T-helper 2 cell treated with Interferon-gamma antibody and Interleukin-4, amounts not matched to agents 5 μg/mL and 100 μg/mL, for 36 hours (primary cell): Measurements from ENCODE around the gene PDE6B.

ENCODE experiments used
- DNase-seq: peaks from one replicate; pipeline ENCODE4 v3.0.0; 2021; ENCODE audit warnings: low spot score
- H3K27ac Mint-ChIP-seq: one replicate; pipeline ENCODE4 v1.8.0; 2021; ENCODE audit warnings: mild to moderate bottlenecking, mixed read lengths
- H3K27me3 Mint-ChIP-seq: one replicate; pipeline ENCODE4 v1.8.0; 2021; ENCODE audit warnings: low read depth, mixed read lengths
- H3K36me3 Mint-ChIP-seq: one replicate; pipeline ENCODE4 v1.8.0; 2021; ENCODE audit warnings: low read depth, mixed read lengths
- H3K4me1 Mint-ChIP-seq: one replicate; pipeline ENCODE4 v1.8.0; 2021; ENCODE audit warnings: low read depth, mixed read lengths
- H3K4me3 Mint-ChIP-seq: one replicate; pipeline ENCODE4 v1.8.0; 2022; ENCODE audit warnings: mild to moderate bottlenecking, moderate library complexity, mixed read lengths
- H3K9me3 Mint-ChIP-seq: one replicate; pipeline ENCODE4 v1.8.0; 2021; ENCODE audit warnings: mixed read lengths

Gene PDE6B

DNA sequence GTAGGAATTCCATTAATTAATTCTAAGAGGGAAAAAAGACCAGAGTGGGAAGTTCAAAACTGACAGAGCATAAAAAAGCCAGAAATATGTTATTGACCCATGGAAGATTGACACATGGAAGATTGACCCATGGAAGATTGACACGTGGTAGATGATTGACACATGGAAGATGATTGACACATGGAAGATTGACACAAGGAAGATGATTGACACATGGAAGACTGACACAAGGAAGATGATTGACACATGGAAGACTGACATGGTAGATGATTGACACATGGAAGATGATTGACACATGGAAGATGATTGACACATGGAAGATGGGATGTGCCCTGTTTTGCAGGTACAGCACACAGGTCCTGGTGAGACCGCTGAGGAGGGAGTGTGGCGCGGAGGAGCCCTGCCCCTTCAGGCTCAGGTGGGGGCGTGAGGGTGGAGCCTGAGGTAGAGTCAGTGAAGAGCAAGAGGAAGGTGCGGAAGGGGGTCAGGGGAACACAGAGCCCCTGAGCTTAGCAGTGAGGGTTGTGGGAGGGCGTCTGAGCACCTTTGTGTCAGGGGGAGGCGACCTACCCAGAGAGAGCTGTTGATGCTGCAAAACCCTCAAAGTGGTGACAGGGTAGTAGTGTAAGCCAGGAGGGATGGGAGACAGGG lies 15.8 kb upstream of the PDE6B start:
- H3K4me3 Mint-ChIP-seq = no peak overlapping the region
- H3K36me3 Mint-ChIP-seq = no peaks in the 10 kb centered on the region
- H3K27me3 Mint-ChIP-seq = peaks cover 2% of the 10 kb centered on the region
- H3K4me1 Mint-ChIP-seq = no peaks in the 10 kb centered on the region
- H3K27ac Mint-ChIP-seq = no peak overlapping the region
- peaks cover 5% of the 10 kb centered on the region for H3K9me3 Mint-ChIP-seq
- no peak for DNase-seq

DNA sequence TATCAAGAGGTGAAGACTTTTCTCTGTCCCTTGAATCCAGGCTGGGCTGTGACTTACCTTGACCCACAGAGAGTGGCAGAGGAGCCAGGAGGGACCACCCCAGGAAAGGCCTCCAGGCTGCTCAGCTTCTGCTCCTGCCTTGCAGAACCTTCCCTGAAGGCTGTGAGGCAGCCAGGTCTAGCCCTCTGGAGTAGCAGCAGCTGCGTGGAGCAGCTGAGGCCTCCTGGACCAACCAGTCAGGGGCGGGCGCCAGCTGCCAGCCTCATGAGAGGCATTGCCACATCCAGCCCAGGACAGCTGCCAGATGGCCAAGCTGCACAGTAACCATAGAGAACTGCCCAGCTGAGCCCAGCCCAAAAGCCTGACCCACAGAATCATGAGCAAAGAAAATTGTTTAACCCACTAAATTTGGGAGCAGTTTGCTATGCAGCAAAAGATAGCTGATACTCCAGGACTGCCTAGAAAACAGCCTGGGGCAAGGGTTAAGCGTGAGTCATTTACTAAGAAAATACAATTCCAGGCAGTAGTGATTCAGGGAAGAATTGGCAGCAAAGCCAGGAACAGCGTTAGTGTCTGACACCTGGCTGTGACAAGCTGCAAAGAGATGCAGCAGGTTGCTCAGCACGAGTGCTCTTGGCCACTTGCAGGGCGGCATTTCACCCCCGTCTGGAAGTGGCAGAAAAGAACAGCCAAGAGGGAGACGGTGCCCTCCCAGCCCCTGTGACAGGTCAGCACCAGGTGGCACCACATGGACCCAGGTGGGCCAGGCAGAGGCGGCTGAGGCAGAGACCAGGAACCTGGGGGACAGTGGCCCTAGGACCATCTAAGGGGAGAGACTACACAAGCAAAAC lies 14.7 kb upstream of the PDE6B start:
- no peaks in the 10 kb centered on the region for H3K36me3 Mint-ChIP-seq
- no peak for DNase-seq
- no peaks in the 10 kb centered on the region for H3K4me1 Mint-ChIP-seq
- peaks cover 5% of the 10 kb centered on the region for H3K9me3 Mint-ChIP-seq
- no peak overlapping the region for H3K4me3 Mint-ChIP-seq
- no peak overlapping the region for H3K27ac Mint-ChIP-seq
- H3K27me3 Mint-ChIP-seq = peaks cover 3% of the 10 kb centered on the region

DNA sequence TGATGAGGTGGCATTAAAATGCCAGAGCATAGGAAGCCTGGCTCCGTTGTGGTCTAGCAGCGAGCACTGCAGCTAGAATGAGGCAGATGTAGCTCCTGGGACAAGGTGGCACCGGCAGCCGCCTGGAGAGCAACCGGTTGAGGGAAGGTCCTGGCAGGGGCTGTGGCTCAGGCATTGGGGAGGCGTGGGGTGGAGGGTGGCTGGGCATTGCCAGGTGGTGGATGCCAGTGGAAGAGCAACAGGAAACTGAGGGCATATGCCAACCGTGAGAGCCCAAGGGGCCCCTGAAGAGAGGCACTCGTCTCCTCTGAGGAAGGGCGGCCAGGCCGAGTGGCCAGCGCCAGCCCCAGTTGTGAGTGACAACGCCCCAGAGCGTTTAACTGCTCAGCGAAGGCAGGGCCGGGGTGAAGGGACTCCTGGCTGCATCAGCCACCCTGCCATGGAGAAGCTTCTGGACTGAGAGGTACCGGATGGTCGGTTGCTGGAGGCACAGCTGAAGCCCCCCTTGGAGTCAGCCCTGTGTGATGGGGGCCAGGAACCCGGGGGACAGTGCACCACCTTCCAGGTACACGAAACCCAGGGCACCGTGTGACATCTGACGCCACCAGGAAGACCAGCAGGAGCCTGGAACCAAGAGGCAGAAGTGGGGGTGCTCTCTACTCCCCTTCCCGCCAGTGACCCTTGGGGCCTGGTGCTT lies 13.2 kb upstream of the PDE6B start:
- no peak overlapping the region for H3K27ac Mint-ChIP-seq
- no peak for DNase-seq
- no peak overlapping the region for H3K4me3 Mint-ChIP-seq
- peaks cover 5% of the 10 kb centered on the region for H3K9me3 Mint-ChIP-seq
- peaks cover 3% of the 10 kb centered on the region for H3K27me3 Mint-ChIP-seq
- no peaks in the 10 kb centered on the region for H3K4me1 Mint-ChIP-seq
- H3K36me3 Mint-ChIP-seq = no peaks in the 10 kb centered on the region

DNA sequence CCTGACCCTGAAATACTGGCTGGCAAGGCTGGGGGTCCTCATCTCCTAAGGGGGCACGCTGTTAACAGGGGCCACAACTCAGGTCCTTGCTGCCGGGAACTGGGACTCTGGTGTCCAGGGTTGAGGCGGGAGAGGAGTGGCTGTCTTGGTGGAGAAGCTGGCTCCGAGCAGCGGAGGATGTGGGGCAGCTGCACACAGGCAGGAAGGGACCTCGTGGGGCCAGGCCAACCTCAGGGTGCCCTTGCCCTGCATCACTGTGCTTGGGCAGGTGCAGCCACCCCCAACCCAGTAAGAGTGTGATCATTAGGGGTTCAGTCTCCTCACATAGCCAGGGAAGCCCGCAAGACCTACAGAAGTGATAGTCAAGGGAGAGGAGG lies 12.6 kb upstream of the PDE6B start:
- Mint-ChIP-seq H3K36me3 (no peaks in the 10 kb centered on the region), H3K4me3 (no peak overlapping the region), H3K27ac (no peak overlapping the region), H3K27me3 (peaks cover 3% of the 10 kb centered on the region), H3K9me3 (peaks cover 5% of the 10 kb centered on the region), H3K4me1 (no peaks in the 10 kb centered on the region)
- no peak for DNase-seq

DNA sequence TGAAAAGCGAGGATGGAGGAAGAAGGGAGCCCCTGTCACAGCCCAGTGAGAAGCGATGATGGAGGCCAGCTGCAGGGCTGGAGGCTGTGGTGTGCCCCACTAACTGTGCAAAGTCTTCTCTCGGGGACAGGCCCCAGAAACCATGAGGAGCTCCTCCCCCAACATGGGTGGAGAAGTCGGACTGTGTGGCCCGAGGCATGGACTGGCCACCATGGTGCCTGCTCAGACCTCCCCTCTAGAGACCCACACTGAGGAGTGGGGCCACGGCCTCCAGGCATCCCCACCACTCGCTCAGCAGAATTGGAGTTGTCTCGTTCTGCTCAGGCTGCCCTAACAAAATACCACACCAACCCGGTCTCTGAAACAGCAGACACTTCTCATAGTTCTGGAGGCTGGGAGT lies 12.2 kb upstream of the PDE6B start:
- H3K27me3 Mint-ChIP-seq = peaks cover 3% of the 10 kb centered on the region
- H3K36me3 Mint-ChIP-seq = no peaks in the 10 kb centered on the region
- H3K27ac Mint-ChIP-seq = no peak overlapping the region
- H3K4me1 Mint-ChIP-seq = no peaks in the 10 kb centered on the region
- DNase-seq = no peak
- H3K4me3 Mint-ChIP-seq = no peak overlapping the region
- H3K9me3 Mint-ChIP-seq = peaks cover 5% of the 10 kb centered on the region

DNA sequence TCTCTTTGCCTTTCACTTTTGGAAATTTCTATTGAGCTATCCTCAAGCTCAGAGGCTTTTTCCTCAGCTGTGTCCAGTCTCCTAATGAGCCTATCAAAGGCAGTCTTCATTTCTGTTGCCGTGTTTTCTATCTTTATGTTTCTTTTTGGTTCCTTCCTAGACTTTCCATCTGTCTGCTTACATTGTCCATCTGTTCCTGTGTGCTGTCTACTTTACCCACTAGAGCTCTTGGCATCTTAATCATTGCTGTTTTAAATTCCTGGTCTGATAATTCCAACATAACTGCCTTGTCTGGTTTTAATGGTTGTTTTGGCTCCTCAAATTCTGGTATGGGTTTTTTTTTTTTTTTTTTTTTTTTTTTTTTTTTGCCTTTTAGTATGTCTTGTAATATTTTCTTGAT lies 9.3 kb upstream of the PDE6B start:
- Mint-ChIP-seq H3K27ac (no peak overlapping the region), H3K9me3 (no peaks in the 10 kb centered on the region), H3K27me3 (peaks cover 3% of the 10 kb centered on the region), H3K36me3 (no peaks in the 10 kb centered on the region), H3K4me3 (no peak overlapping the region), H3K4me1 (no peaks in the 10 kb centered on the region)
- no peak for DNase-seq

DNA sequence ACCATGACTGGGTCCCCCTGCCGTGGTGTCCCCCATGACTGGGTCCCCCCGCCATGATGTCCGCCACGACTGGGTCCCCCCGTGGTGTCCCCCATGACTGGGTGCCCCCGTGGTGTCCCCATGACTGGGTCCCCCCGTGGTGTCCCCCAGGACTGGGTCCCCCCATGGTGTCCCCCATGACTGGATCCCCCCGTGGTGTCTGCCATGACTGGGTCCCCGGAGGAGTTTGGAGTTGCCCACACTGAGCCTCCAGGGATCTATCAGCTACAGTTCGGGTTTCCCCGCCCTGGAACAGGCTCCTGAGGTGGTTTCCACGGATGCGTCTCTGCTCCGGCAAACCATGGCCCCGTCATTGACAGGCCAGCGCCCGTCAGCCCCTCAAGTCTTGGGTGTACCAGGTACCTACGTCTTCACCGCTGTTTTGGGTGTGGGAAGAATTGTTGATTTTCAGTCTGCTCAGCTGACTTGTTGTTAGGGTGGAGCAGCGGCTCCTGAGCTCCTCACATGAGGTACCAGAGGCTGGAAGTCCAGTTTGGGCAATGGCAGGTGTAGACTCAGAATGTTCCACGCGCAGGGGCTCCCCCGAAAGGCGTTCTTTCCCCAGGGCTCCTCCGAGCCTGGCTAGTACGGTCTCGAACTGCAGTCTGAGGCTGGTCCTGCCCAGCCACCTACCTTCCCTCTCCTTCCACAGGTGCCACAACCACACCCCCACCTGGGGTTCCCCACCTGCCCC lies 8.3 kb upstream of the PDE6B start:
- no peak overlapping the region for H3K27ac Mint-ChIP-seq
- H3K36me3 Mint-ChIP-seq = no peaks in the 10 kb centered on the region
- DNase-seq = no peak
- H3K9me3 Mint-ChIP-seq = no peaks in the 10 kb centered on the region
- no peaks in the 10 kb centered on the region for H3K4me1 Mint-ChIP-seq
- no peak overlapping the region for H3K4me3 Mint-ChIP-seq
- H3K27me3 Mint-ChIP-seq = peaks cover 3% of the 10 kb centered on the region

DNA sequence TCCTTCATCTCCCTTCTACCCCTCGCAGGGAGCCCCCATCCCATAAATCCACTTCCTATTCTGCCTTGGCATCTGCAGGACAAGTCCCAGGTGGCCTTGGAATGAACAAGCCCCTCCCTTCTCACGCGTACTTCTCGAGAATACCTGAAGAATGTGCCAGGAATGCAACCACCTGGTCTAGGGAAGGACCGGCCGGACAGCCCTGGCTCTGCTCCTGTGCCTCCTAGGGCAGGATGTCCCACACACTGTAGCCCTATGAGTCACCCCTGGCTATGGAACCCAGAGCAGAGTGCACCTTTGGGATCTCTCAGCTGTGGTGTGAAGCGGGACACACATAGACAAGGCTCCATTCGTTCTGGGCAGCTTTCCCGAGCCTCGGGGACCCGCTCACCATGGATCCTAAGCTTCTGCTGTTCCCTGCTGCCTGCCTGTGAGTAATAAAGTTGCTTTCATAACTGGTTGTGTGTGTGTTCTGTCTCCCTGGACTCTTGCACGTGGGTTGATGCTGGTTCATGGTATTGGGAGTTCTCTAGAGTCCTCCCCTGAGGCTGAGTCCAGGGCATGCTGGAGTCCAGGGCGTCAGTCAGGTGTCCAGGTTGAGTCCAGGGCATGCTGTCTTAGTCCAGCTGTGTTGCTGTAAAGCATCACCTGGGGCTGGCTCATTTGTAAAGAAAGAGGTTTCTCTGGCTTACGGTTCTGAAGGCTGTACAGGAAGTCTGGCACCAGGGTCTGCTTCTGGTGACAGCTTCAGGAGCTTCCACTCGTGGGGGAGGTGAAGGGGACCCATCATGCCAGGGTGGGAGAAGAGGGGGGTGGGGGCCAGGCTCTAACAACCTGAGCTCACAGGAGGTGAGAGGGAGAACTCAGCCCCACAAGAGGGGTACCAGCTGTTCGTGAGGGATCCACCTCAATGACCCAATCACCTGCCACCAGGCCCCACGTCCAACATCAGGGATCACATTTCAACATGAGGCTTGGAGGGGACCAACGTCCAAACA lies 7.4 kb upstream of the PDE6B start:
- no peaks in the 10 kb centered on the region for H3K36me3 Mint-ChIP-seq
- H3K9me3 Mint-ChIP-seq = no peaks in the 10 kb centered on the region
- DNase-seq = no peak
- no peaks in the 10 kb centered on the region for H3K4me1 Mint-ChIP-seq
- H3K4me3 Mint-ChIP-seq = no peak overlapping the region
- peaks cover 3% of the 10 kb centered on the region for H3K27me3 Mint-ChIP-seq
- no peak overlapping the region for H3K27ac Mint-ChIP-seq

DNA sequence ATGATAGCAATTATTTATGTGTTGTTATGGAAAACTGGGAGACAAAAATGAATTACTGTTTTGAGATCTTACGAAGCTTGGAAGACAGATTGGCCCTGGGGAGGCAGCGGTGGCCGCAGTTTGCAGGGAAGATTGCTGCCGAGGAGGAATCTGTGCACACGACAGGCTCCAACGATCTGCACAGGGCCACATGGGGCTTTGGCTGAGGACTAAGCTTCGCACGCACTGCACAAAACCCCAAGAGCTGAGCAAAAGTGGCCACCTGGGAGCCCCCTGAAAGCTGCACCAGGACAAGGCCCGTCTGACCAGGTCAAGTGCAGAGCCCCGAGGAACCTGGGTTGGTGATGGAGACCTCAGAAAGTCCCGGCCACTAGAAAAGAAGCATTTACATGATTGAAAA lies 5.2 kb upstream of the PDE6B start:
- Mint-ChIP-seq H3K27me3 (no peaks in the 10 kb centered on the region), H3K4me3 (no peak overlapping the region), H3K4me1 (no peaks in the 10 kb centered on the region), H3K36me3 (no peaks in the 10 kb centered on the region), H3K9me3 (no peaks in the 10 kb centered on the region), H3K27ac (no peak overlapping the region)
- no peak for DNase-seq

DNA sequence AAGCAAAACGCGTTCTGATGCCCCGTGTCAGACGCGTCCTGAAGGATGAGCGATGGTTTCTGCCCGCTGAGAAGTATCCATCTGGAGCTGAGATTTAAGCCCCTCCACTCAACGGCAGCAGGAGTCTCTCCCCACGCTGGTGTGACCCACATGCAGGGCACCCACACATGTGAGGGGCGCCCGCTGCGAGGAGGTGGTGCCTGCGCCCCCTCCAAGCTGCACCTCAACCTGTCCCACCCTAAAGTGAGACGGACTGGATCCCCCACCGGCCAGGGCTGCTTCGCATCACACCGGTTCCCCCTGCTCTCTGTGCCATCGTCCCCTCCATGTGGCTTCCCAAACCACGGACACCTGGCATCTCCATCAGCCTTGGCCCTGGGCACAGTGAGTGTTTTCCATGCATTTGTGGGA lies 4.5 kb upstream of the PDE6B start:
- H3K27ac Mint-ChIP-seq = no peak overlapping the region
- no peaks in the 10 kb centered on the region for H3K9me3 Mint-ChIP-seq
- DNase-seq = no peak
- H3K4me3 Mint-ChIP-seq = no peak overlapping the region
- H3K27me3 Mint-ChIP-seq = no peaks in the 10 kb centered on the region
- H3K36me3 Mint-ChIP-seq = no peaks in the 10 kb centered on the region
- H3K4me1 Mint-ChIP-seq = no peaks in the 10 kb centered on the region

DNA sequence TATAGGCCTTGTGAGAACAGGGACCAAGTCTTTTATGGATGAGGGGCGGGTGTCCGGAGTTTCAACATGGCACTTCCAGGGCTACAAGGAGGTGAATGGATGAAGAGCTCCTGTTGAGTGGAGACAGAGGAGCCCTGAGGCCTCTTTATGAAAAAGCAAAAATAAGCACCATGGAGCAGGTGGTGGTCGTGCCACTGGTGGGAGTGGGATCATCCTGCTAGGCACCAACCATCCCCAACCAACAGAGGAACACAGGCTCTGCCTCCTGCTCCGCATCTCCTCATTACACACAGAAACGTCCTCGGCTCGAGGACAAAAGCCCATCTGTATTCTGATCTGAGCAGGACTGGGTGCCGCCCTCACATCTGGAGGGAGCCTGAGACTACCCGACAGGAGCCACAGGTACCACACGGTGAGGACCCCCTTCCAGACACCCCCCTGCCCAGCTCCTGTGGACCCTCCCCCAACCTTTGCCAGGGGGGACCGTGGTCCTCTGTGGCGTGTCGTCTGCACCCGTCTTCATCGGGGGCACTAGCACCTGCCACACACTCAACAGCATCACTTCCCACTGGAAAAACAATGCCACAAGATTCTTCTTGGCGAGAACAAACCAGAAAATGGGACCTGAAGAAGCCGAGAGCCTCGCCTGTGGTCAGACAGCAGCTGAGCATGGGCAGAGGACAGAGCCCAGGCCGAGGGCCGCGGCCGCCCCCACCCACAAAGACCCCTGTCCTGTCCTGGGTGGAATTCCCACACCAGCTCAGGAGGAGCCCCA lies 3.9 kb upstream of the PDE6B start:
- Mint-ChIP-seq H3K27me3 (no peaks in the 10 kb centered on the region), H3K4me3 (no peak overlapping the region), H3K4me1 (no peaks in the 10 kb centered on the region), H3K27ac (no peak overlapping the region), H3K36me3 (no peaks in the 10 kb centered on the region), H3K9me3 (no peaks in the 10 kb centered on the region)
- no peak for DNase-seq

DNA sequence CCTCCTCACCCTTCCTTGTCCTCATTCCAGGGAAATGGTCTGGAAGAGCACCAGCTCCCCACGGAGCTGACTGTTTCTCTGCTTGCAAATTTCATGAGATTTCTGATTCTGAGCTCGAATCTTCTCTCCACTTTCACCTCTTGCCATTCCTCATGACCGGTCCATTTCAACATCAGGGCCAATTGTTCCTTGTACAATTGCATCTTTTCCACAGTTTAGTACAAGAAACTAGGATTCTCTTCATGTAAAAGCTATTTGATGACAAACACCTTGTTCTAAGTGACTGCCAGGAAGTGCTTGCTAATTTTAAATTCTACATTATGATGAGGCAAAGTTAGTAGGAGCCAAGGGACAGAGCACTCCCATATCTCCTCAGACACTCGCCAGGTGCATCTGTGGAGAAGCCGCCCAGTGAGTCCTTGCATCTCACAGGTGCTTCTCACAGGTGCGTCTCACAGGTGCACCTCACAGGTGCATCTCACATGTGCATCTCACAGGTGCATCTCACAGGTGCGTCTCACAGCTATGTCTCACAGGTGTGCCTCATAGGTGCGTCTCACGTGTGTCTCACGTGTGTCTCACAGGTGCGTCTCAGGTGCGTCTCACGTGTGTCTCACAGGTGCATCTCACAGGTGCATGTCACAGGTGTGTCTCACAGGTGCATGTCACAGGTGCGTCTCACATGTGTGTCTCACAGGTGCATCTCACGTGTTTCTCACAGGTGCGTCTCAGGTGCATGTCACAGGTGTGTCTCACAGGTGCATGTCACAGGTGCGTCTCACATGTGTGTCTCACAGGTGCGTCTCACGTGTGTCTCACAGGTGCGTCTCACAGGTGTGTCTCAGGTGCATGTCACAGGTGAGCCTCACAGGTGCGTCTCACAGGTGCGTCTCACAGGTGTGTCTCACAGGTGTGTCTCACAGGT lies 3.0 kb upstream of the PDE6B start:
- Mint-ChIP-seq H3K27me3 (no peaks in the 10 kb centered on the region), H3K4me3 (no peak overlapping the region), H3K4me1 (no peaks in the 10 kb centered on the region), H3K27ac (no peak overlapping the region), H3K36me3 (no peaks in the 10 kb centered on the region), H3K9me3 (no peaks in the 10 kb centered on the region)
- DNase-seq = no peak
